Inferior parietal cortex (tissue), 1 donor: ENCODE measurements around the gene TBC1D10A.

Source experiments
- DNase-seq: peaks from one replicate; pipeline ENCODE4 v3.0.0-alpha.2; 2016; ENCODE audit errors: extremely low spot score

TBC1D10A gene

DNA sequence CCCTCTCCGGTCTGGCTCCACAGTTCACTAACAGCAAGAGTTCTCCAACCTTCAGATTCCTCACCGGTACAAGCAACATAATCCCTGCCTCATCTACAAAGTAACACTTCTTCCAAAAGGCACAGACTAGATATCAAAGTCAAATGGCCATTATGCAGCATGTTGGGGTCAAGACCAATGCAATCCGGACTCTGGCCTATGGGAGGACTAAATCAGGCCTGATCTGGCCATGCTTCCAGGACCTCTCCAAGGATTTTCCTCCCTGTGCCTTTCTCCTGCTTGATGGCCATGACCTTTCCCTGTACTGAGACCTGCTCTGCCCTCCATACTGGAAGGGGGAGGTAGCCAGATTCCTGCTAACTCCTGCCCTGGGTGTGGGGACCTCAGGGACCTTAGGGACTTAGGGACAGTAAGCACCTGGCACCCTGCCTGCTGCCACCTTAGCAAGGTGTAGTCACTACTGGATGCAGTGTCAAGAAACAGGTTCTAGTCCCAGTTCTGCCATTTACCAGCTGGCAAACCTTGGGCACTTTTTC lies 6.7 kb downstream of the TBC1D10A start:
- DNase-seq = no peak

DNA sequence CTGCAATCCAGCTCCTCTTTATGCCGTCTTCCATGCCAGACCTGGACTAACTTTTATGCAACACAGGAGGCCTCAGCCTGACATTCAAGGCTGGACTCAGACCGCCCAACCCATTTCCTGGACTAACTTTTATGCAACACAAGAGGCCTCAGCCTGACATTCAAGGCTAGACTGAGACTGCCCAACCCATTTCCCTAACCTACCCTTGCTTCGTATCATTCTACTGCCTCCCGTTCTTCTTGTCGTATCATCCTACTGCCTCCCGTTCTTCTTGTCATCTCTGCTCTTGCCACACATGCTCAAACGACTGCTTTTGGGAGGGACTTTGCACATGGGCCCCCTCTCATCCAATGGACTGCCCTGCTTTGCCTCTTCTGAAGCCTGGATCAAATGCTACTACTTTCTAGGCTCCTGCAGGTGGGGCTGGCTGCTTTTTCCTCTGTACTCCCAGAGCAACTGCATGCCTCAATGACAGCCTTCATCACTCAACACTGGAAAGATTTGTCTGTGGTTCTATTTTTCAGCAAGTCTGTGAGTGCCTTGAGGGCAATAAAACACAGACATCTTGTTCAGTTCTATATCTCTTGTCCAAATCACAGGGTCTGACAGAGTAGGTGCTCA lies 7.8 kb downstream of the TBC1D10A start:
- no peak for DNase-seq

DNA sequence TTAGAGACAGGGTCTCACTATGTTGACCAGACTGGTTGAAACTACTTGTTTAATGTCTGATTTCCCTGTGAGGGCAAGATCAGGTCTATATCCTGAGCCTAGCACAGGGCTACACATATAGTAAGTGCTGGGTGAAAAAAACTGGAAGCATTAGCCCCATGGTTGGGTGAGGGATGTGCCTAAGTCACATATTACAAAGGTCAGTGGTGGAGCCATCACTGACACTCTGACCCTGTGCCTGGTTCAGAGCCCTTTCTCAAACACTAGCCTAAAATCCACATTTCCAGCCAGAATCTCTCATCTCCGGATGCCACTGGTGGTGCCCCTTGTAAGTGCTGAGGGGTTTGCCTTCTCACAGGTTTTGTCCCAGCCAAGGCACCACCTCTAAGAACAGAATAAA lies 9.0 kb downstream of the TBC1D10A start:
- DNase-seq = no peak

DNA sequence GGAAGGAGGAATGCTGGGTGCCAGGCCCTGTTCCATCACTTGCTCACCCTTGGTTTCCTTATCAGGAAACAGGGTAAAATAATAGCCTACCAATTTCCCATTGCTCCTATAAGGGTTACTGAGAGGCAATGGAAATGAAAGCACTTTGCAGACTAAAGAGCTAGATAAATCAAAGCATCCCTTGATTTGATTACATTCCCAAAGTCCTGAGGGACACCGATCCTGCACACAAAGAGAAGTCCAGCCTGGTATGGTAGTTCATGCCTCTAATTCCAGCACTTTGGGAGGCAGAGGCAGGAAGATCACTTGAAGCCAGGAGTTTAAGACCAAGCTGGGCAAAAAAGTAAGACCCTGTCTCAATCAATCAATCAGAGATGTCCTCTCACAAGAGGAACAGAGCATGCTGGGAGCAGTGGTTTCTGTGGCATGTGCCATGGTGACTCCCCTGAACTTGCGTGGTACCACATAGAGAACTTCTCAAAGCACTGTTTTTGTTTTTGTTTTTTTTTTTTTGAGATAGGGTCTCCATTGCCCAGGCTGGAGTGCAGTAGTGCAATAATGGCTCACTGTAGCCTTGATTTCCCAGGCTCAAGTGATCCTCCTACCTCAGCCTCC lies 10.7 kb downstream of the TBC1D10A start:
- DNase-seq = no peak

DNA sequence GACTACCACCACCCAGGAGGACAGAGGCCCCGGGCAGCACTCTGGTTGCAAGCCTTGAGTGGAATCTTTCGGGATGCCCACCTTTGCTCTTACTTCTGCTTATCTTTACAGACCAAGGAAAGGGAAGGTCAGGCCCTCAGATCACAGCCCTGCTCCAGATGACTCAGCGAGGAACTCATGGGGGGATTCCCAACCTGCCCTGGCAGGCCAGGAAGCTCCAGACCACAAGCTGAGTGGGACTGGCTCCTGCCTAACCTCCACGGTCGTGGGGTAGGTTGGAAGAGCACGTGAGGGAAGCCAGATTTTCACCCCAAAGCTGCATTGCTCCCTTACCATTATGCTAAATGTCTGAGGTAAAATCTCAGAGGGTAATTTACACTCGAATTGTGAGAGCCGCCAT lies 11.8 kb downstream of the TBC1D10A start:
- DNase-seq = no peak

DNA sequence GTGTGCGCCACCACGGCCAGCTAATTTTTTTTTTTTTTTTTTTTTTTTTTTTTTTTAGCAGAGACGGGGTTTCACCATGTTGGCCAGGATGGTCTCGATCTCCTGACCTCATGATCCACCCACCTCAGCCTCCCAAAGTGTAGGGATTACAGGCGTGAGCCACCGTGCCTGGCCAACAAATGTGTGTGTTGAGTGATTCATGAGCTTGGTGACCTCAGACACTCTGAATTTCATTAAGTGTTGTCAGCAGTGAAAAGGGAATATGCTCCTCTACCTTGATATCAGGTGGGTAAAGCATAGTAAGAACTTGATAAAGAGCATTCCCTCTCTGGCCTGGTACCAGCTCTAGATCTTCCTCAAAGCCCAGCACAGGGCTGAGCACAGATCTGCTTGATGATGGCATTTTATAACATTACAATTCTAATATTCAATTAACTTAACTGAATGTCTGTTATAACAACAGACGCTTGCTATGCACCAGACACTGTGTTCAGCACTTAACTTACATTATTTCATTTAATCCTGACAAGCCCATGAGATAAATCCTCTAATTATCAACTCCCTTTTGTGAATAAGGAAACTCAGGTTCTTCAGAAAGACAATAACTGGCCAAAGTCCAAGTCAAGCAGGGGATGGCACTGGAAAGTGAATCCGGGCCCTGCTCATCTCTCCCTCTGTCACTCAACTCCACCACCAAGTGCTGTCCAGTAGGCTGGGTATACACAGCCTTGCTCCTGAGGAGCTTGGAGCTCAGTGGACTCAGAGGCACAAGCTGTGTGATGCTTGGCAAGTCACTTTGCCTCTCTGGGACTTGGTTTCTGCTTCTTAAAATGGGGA lies 13.0 kb downstream of the TBC1D10A start:
- no peak for DNase-seq

DNA sequence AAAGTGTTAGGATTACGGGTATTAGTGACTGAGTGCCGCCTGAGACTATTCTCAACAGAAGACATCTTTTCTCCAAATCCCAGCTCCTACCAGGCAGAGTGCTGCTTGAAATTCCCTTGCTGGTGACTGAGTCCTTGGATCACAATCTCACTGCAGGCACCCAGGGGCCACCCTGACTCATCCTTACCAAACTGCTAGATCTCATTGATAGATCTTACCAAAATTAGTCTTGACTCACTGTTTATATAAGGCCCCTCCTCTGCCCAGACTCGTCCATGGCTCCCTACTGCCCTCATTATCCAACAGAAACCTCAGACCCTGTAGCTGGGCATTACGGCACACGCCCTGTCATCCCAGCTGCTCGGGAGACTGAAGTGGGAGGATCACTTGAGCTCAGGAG lies 14.7 kb downstream of the TBC1D10A start:
- DNase-seq = no peak

DNA sequence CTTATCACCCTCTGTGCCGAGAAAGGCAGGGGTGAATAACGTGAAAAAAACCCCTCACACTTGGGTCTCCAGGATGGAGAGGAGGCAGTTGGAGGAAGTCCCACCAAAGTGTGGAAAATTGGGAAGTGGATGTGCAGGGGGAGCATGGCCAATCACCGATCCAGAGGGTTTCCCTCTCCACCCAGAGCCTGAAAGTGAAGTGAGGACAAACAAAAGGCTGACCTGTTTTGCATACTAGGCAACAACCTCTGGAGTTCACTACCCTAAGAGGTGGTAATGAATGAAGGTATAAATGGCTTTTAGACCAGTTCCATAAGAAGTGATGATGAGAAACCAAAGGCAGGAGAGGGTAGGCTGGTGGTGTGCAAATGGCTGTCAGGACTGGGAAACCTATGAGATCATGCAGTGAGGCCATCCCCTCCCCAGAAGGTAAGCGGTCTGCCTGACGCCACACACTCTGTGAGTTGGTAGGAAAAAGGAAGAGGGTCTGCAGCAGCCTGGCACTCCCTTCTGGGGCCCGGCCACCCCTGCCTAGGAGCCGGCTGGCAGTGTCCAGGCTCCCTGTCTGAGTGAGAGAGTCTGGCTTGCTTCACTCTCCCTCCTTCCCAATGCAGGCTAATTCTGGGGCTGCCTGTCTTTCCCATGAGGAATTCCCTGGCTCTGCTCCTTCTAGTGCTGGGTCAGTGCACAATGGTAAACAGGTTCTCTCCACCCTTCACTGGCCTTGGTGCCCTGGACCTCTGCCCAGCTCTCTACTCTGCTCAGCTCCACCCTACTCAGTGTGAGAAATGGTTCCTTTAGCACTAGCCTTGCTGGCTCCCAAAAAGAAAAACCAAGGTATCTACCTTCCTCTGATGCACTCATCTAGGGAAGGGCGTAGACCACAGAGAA lies 15.6 kb downstream of the TBC1D10A start:
- DNase-seq = no peak

DNA sequence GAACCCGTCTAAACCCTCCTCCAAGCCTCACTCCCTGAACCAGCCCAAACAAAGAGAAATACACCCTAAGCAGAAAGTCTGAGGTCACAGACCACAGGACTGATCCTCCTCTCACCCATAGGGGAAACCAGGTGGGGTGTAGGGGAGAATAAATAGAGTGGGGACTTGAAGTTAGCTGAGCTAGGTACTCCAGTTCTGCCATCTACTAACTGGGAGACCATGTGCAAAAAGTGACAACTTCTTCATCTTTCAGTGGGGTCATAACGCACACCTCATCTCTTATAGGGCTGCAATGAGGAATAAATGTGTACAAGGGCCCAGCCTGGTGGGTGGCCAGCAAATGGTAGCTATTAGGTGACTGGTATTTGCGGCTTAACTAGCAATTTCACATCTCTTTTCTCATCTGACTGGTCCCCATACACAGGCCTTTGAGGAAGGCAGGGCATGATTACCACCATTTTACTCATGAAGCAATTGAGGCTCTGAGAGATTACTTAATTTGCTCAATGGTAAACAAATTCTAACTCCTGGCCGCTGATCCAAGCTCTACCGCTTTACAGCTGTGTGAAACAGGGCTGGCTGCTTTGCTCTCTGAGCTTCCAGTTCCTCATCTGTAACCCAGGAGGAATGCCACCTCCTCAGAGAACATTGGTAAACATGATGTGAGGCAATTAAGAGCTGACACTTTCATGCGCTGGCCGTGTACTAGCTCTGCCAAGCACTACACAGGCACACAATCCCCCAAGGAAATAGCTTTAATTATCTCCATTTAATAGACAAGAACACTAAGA lies 16.6 kb downstream of the TBC1D10A start:
- no peak for DNase-seq

DNA sequence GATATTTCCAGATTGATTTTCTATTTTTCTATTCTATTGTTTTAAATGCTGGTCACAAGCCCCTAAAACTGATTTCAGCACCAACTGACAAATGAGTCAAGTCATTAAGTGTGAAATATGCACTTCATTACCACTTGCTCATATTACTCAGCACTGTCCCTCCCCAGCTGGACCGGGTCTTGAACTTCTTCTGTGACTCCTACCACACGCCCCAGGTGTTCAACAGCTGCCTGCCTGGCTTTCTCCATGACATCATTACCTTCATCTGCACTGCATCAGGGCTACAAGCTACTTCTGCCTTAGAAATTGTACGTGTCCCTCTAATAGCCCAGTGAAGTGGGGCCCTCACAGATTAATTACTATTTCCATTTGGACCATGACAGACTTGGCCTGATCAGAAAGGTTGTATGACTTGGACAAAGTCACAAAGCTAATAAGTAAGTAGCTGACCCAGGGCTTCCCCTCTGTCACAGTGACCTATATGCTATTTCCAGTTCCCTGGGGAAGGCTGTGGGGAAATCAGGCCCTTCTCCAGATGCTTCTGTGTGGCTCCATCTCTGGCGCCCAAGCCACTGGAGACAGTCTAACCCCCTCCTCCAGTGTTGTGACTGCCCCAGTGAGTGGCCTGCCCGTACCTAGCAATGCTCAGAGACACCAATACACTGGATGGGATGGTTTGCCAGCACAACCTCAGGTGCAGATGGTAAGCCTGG lies 18.1 kb downstream of the TBC1D10A start:
- DNase-seq = no peak

DNA sequence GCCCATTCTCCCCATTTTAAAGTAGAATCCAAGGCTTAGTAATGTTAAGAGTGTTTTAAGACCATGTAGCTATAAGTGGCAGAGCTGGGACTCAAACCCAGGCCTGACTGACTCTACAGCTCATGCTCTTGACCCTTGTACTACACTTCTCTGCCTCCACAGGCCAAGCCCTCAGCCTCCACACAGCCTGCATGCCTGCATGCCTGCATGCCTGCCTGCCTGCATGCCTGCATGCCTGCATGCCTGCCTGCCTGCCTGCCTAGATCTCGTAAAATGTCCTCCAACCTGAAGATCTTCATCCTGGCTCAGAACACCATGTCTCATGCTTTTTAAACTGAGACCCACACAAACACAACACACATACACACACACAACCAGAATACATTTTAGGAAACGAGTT lies 18.6 kb downstream of the TBC1D10A start:
- no peak for DNase-seq

DNA sequence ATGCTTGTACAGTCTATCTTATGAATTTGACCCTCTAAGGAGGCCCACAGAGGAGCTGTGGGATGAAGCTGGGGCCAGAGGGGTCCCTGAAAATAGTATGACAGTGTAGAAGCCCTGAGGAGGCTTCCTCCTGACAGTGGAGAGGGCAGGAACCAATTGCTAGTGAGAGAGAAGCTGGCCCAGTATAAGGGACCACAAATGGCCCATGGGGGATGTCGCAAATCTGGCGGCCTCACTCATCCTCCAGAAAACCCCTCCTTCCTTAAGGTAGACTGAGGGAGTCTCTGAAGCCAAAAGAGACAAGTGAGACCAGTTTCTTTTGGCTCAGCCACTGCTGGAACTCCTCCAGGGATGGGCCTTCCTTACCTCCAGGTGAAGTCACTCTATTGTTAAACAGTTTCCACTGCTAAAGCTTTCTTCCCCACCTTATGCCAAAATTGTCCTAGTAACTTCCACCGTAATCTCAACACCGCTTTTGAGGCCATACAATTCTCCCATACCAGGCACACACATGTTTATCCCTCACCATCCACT lies 19.6 kb downstream of the TBC1D10A start:
- DNase-seq = no peak

DNA sequence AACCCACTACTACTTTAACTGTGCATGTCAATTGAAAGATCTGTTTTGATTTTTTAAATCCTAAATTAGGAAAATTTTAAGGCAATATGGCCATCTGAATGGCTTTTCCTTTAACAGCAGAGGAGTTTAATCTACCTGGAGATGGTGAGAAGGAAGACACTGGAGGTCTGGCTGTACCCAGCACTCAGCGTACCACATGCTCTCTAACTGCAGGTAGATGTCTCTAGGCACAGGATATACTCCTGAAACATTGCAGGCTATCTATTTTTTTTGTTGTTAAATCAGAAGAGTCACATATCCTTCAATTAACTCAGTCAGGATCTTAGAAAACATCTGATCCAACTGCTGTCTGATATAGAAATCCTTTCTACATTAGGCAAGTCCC lies 20.1 kb downstream of the TBC1D10A start:
- no peak for DNase-seq

DNA sequence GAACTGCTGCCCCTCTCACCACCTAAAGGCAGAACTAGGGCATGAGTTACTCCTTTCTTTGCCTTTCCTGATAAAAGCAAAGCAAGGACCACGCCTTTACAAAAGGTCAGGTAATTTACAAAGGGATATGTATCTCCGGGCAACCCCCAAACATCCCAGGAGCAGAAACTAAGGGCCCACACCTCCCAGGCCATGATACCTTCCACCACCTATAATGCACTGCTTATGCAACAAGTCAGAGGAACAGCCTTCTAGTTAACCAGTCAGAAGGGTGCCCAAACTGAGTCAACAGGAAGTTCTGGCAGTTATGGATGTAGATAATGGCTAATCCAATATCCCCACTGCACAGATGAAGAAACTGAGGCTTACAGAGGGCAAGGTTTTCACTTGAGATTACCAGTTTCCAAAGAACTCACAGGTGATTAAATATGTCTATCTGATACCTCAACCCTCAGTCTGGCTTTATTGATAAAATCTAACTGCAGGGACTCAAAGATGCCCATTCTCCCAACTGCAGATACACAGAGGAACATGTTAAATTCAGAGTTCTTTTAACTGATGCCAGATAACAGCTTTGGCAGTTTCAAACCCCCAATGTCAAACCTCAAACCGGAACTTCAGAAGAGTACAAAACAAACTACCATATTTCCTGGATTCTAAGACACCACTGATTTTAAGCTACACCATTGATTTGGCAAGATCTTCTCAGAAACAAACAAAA lies 20.7 kb downstream of the TBC1D10A start:
- no peak for DNase-seq

DNA sequence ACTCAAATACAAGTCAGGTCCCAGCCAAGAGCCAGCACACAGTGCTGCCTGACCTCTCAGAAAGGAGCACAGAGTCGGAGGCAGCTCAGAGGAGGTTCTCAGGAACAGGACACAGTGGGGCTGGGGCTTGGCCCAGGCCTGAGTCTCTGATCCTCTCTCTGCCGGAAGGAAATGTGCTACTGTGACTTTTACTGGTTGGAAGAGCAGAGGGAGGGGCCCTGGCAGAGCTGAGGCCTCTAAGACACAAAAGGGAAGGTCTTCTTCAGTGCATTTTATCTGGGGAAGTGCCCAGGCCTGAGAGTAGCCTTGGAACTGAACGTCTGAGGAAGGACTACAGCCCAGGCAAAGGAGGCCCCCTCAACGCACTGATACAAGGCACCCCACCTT lies 21.2 kb downstream of the TBC1D10A start:
- DNase-seq = no peak

DNA sequence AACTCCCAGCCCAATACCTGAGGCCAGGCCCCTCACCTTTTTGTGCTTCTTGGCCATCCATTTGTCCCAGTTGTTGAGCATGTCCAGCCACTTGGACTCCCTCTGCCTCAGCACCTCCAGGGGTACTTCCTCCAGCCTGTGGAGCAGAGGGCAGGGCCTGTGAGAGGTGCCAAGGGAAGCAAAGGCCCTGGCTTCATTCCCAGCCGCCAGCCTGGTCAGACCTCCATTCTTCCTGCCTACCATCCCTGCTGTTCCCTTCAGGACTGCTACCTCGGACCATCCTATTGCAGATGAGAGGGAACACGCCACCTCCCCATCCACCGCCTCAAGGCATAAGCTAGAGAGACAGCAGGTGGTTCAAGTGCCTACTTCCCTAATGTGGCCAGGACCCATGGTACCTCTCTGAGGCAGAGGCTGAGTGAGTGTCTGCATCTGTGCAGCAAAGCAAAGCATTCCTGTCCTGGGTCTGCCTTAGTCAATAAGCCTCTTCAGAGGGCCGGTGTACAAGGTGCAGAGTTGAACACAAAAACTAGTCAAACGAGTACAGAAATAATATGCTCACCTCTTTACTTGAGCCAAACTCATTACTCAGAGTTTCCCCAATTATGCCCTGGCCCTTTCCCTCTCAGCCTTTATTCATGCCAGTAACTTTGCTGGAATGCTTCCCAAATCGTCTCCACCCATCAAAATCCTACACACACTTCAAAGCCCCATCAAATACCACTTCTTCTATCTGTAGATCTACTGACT lies 22.1 kb downstream of the TBC1D10A start:
- no peak for DNase-seq

DNA sequence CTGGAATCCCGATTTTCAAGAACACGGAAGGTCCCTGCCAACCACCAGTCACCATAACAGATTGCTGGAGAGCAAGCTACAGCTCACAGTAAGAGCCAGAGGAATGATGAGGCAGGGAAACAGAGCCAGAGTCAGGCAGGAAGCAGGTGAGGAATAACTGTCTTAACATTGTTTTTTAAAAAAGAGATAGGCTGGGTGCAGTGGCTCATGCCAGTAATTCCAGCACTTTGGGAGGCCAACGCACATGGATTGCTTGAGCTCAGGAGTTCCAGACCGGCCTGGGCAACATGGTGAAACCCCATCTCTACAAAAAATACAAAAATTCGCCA lies 24.0 kb downstream of the TBC1D10A start:
- no peak for DNase-seq

DNA sequence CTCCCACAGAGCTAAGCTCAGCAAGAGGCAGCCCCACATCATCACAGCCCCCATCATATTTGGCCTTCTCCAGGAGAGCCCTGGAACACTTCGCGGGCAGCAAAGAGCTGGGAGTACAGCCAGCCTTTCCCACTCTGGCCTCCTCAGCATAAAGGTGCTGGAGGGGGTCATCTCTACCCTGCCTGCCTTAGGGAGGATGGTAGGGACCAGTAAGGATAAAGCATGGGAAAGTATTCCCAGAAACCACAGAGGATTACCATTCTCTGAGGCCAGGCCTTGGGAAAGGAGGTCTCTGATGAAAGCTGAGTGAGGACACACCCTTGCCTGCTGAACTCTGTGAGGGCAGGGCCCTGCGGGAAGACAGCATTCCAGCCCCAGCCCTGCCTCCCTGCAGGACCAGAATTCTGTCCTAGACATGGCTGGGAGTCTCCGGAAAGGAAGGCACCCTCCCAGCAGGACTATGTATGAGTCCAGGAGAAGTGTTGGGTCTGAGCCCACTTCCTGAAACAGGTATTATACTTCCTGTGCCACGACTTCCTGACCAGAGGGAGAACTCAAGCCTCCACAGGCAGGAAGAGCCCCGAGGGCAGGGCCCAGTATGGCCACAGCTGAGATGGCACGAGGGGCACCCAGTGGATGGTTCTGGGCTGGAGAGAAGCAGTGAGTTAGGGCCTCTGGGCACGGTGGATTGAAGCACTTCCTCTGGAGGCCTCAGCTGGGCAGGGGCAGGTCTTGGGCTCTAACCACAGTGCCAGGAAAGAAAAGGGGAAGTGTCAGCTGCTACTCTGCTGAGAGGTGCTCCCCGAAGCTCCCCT lies 24.5 kb downstream of the TBC1D10A start:
- DNase-seq = no peak
